ENCODE measurements around the gene GGPS1. TPM values are rescaled to one million over a fixed set of nuclear protein-coding genes. Genes with fewer than 3 reads are reported as not detected.

GGPS1 gene
- total RNA-seq, 4 donors from 2014 or later = 21.7 to 32.5 (median 28.9) TPM

DNA sequence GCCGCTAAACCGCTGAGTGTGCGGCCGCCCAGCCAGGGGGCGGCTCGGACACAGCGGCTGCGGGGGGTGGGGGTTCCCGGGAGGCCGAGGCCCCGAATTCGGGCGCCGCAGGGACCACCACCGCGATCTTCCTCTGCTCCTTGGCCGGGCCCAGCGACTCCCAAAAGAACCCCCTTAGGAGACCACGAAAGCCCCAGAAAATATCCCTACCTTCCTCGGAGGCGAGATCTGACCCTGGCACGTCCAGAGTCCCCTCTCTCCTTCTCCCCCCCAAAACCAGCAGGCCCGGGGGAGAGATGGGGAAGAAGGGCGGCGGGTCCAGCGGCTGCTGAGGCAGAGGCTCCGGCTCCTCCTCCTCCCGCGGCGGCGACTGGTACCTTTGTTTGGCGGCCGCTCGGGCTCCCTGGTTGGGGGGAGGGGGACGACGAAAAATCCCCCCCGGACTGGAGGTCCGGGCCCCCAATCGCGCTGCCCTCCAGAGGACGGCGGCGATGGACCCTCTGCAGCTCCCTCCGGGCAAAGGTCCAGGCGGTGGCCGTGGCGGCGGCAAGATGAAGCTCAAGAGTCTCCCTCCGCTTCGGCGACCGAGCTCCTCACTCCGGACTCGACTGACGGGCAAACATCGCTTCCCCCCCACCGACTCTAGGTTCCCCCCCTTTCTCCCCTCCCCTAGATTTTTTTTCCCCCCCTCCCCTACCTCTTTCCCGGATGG, 655 bp upstream of the GGPS1 start, which contains the start of gene ARID4B:
Gene ARID4B, minus strand, starts transcription at position 621 of the 712 bp plus-strand sequence. CDS start 1,260 bp downstream, outside the sequence.
- peak within 1 kb of the TSS; percentile 85 for H3K4me3 ChIP-seq (ENCODE audit: low read depth, poor library complexity, severe bottlenecking)
- TF ChIP-seq, protein P1, sequence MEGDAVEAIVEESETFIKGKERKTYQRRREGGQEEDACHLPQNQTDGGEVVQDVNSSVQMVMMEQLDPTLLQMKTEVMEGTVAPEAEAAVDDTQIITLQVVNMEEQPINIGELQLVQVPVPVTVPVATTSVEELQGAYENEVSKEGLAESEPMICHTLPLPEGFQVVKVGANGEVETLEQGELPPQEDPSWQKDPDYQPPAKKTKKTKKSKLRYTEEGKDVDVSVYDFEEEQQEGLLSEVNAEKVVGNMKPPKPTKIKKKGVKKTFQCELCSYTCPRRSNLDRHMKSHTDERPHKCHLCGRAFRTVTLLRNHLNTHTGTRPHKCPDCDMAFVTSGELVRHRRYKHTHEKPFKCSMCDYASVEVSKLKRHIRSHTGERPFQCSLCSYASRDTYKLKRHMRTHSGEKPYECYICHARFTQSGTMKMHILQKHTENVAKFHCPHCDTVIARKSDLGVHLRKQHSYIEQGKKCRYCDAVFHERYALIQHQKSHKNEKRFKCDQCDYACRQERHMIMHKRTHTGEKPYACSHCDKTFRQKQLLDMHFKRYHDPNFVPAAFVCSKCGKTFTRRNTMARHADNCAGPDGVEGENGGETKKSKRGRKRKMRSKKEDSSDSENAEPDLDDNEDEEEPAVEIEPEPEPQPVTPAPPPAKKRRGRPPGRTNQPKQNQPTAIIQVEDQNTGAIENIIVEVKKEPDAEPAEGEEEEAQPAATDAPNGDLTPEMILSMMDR (IDR thresholded peaks at IDR 0.05) = no peak
- TF ChIP-seq POLR2A (IDR thresholded peaks at IDR 0.05) = peak in 1 of 2 donors; percentile 46
- DNase-seq (ENCODE audit: low spot score in 2 of 2) = peak in 1 of 2 donors; percentile 97
- 0% methylated on average over 13 to 28 of the region's 58 CpGs for WGBS, 2 donors
- intact Hi-C loops (cut with DNase I; ENCODE audit: low total_unique reads) = no loop called here

DNA sequence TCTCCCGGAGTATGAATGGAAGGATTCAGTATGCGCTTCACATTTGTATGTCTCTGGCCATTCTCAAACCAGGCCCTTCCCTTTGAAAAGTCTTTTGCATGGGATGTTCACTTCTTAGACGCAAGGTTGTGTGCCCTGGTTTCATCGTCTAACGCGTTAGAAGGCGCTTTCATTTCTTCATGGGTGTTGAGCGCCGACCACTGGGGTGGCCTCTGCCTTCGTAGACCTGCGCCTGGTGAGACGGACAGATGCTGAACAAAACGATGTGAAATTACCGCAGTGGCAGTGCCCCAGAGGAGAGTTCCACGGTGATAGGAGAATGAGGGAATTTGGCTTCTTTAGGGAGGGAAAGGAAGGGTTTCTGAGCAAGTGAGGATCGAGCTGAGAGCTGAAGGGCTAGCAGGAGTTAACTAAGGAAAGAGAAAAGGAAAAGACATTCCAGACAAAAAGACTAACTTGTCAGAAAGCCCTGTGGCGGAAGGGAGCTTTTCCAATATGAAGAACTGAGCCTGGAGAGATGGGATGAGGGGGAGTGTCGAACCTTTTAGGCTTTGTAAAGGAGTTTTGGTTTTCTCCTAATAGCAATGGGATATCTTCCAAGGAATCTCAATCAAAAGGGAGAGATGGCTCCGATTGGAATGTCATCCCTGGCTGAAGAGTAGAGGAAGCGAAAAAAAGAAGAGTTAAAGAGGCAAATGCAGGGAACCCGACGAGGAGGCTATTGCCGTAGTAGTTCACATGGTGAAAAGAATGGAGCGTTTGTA, 951 bp downstream of the GGPS1 start:
- DNase-seq (ENCODE audit: low spot score in 2 of 2) = peak; percentile 19 to 85
- H3K4me3 ChIP-seq (ENCODE audit: low read depth, poor library complexity, severe bottlenecking) = peak overlapping the region; percentile 52
- intact Hi-C loops (cut with DNase I; ENCODE audit: low total_unique reads) = no loop called here
- whole genome bisulfite sequencing, 2 donors = 1 to 2% methylated on average over 24 of the region's 24 CpGs
- TF ChIP-seq, protein P1 (IDR thresholded peaks at IDR 0.05) = no peak
- no peak for TF ChIP-seq POLR2A (IDR thresholded peaks at IDR 0.05)

DNA sequence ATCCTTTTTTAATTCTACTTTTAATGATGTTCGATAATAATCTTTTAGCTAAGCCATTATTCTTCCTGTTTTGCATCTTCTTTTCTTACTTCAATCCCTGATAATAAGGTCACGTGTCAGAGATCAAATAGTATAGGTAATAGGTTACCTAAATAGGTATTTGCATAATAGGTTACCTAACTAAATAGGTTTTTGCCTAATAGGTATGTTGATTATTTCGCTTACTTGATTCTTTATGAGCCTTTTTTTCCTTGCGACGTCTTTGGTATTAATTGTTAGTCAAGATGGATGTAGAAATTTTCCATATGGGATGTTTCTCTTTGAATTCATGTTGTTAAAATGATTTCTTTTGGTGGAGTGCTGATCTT, 2.5 kb downstream of the GGPS1 start:
- 81 to 84% methylated on average over 5 of the region's 5 CpGs for WGBS, 2 donors
- no peak for DNase-seq (ENCODE audit: low spot score in 2 of 2)
- H3K4me3 ChIP-seq (ENCODE audit: low read depth, poor library complexity, severe bottlenecking) = no peak overlapping the region
- intact Hi-C loops (cut with DNase I; ENCODE audit: low total_unique reads) = no loop called here
- TF ChIP-seq, protein P1 (IDR thresholded peaks at IDR 0.05) = no peak
- no peak for TF ChIP-seq POLR2A (IDR thresholded peaks at IDR 0.05)

DNA sequence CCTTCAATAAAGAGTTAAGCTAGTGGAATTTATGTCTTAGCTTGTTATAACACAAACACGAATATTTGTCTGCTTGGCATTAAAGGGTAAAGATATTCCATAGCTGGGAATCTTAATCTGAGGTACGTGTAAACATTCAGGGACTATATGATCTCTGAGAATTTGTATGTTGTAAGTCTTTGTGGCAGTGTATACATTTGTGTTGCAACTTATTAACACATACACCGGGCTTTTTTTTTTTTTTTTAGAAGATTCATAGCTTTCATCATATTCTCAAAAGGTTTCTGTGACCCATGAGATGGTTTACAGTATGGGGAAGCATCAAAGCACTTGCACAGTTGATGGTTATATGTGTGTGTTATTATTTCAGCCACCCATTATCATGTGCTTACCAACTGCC, 3.0 kb downstream of the GGPS1 start:
- no peak for DNase-seq (ENCODE audit: low spot score in 2 of 2)
- H3K4me3 ChIP-seq (ENCODE audit: low read depth, poor library complexity, severe bottlenecking) = no peak overlapping the region
- intact Hi-C loops (cut with DNase I; ENCODE audit: low total_unique reads) = no loop called here
- 36 to 41% methylated on average over 3 of the region's 3 CpGs for WGBS, 2 donors
- TF ChIP-seq, protein P1 (IDR thresholded peaks at IDR 0.05) = no peak
- no peak for TF ChIP-seq POLR2A (IDR thresholded peaks at IDR 0.05)

DNA sequence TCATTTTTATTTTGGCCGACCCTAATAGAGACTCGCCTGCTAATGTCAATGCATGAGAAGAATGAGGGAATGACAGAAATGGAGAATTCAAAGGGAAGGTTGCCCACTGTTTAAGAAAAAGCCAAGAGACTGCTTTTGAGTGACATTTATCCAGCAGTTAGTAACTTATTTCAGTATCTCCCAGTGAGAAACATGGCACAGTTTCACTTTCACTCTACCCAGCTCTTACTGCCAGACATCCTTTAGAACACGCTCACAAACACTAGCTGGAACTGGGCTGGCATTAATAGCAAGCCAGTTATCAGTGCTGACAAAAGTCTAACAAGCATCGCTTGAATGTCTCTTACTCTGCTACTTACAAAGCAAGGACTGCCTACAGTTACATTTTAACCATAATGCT, 8.5 kb downstream of the GGPS1 start:
- H3K4me3 ChIP-seq (ENCODE audit: low read depth, poor library complexity, severe bottlenecking) = no peak overlapping the region
- 85 to 87% methylated on average over 4 of the region's 4 CpGs for WGBS, 2 donors
- intact Hi-C loops (cut with DNase I; ENCODE audit: low total_unique reads) = no loop called here
- no peak for DNase-seq (ENCODE audit: low spot score in 2 of 2)
- TF ChIP-seq POLR2A (IDR thresholded peaks at IDR 0.05) = no peak
- TF ChIP-seq, protein P1 (IDR thresholded peaks at IDR 0.05) = no peak

Data from lower leg skin (tissue), 4 donors.